Hepatocyte (in vitro differentiated cells): Measurements from ENCODE around the gene SLC35G6. TPM values are rescaled to one million over a fixed set of nuclear protein-coding genes. Genes with fewer than 3 reads are reported as not detected.

ENCODE experiments used
- DNase-seq: peaks from one replicate; pipeline ENCODE4 v3.0.0-alpha.2; 2016; ENCODE audit warnings: low spot score
- H2AFZ ChIP-seq: fragments of 200-600 bp; sonication (generic); 2 replicates; pipeline ENCODE4 v1.6.0; 2016; ENCODE audit warnings: antibody characterized with exemption, mild to moderate bottlenecking
- H3K27ac ChIP-seq: fragments of 200-600 bp; sonication (generic); 2 replicates; pipeline ENCODE4 v1.5.1; 2016; ENCODE audit warnings: mild to moderate bottlenecking
- H3K27me3 ChIP-seq: fragments of 200-600 bp; sonication (generic); 2 replicates; pipeline ENCODE4 v1.6.1; 2016
- H3K36me3 ChIP-seq: fragments of 200-600 bp; sonication (generic); replicated peaks from 2 replicates; pipeline ENCODE4 v1.5.1; 2016; ENCODE audit warnings: low read depth; ENCODE audit not compliant: insufficient read depth
- H3K4me1 ChIP-seq: fragments of 200-600 bp; sonication (generic); 2 replicates; pipeline ENCODE4 v1.5.1; 2016; ENCODE audit warnings: mild to moderate bottlenecking, moderate library complexity; ENCODE audit not compliant: insufficient read depth
- H3K4me2 ChIP-seq: fragments of 200-600 bp; sonication (generic); 2 replicates; pipeline ENCODE4 v1.6.0; 2016
- H3K4me3 ChIP-seq: fragments of 200-600 bp; sonication (generic); 2 replicates; pipeline ENCODE4 v1.5.1; 2016; ENCODE audit warnings: mild to moderate bottlenecking
- H3K79me2 ChIP-seq: fragments of 200-600 bp; sonication (generic); 2 replicates; pipeline ENCODE4 v1.6.0; 2017; ENCODE audit warnings: mild to moderate bottlenecking
- H3K9me2 ChIP-seq: fragments of 200-600 bp; sonication (generic); replicated peaks from 2 replicates; pipeline ENCODE4 v1.6.0; 2017; ENCODE audit warnings: mild to moderate bottlenecking; ENCODE audit not compliant: insufficient read depth
- H3K9me3 ChIP-seq: fragments of 200-600 bp; sonication (generic); 2 replicates; pipeline ENCODE4 v1.5.1; 2016; ENCODE audit warnings: low read depth, mild to moderate bottlenecking
- H4K20me1 ChIP-seq: fragments of 200-600 bp; sonication (generic); 2 replicates; pipeline ENCODE4 v1.6.0; 2016; ENCODE audit warnings: mild to moderate bottlenecking; ENCODE audit not compliant: insufficient read depth, poor library complexity, severe bottlenecking
- CTCF ChIP-seq: fragments of 200-600 bp; sonication (generic); IDR thresholded peaks from 2 replicates; pipeline ENCODE4 v1.5.1; 2016; ENCODE audit warnings: antibody characterized with exemption, mild to moderate bottlenecking; ENCODE audit not compliant: poor library complexity
- EZH2 ChIP-seq: fragments of 200-600 bp; sonication (generic); IDR thresholded peaks from 2 replicates; pipeline ENCODE4 v1.6.1; 2016; ENCODE audit warnings: antibody characterized with exemption, mild to moderate bottlenecking, borderline replicate concordance
- EZH2phosphoT487 ChIP-seq: fragments of 200-600 bp; sonication (generic); IDR thresholded peaks from one replicate; pipeline ENCODE4 v1.6.1; 2018; ENCODE audit warnings: antibody characterized with exemption, mild to moderate bottlenecking, low read depth, moderate library complexity; ENCODE audit not compliant: unreplicated experiment, severe bottlenecking
- WGBS: methylation state at CpG from one replicate; pipeline ENCODE4 v1.1.6; 2016; ENCODE audit warnings: low lambda C conversion rate; ENCODE audit errors: missing lambda C conversion rate; 5-methylcytosine and 5-hydroxymethylcytosine counted together
- polyA plus RNA-seq: library from polyadenylated mRNA; unstranded; fragments of >200 nt; fragmentation: Nextera tagmentation; extraction: Ambion mirVana; gene quantifications from 2 replicates; pipeline ENCODE4 v1.2.1, GENCODE V29; 2016
- total RNA-seq: library from RNA; depleted of rRNA; stranded (reverse); fragments of >200 nt; gene quantifications from 2 replicates; pipeline ENCODE4 v1.2.3, GENCODE V29; 2014

Gene SLC35G6
- total and polyA plus RNA-seq, 2 experiments from 2014 or later, result 0.30 TPM; not detected in 1

- no peak for TF ChIP-seq EZH2
- no peak for TF ChIP-seq EZH2phosphoT487
- no peak for TF ChIP-seq CTCF
- H3K4me1 ChIP-seq, result no peaks in the 10 kb centered on the region
- H3K4me2 ChIP-seq, result no peak overlapping the region
- no peaks in the 10 kb centered on the region for H3K36me3 ChIP-seq
- H2AFZ ChIP-seq, result no peak overlapping the region
- H3K27ac ChIP-seq, result no peak overlapping the region
- H4K20me1 ChIP-seq, result no peaks in the 10 kb centered on the region
- no peaks in the 10 kb centered on the region for H3K27me3 ChIP-seq
- H3K9me2 ChIP-seq, result no peaks in the 10 kb centered on the region
- peaks cover 13% of the 10 kb centered on the region for H3K9me3 ChIP-seq
- H3K4me3 ChIP-seq, result no peak overlapping the region
- H3K79me2 ChIP-seq, result no peaks in the 10 kb centered on the region
- 87% methylated on average over 6 of the region's 6 CpGs for WGBS
- no peak for DNase-seq
Measured at GRCh38 chr17:7530023-7530900, 49.0 kb downstream of the SLC35G6 start.

Other genes starting within 250 kb of the SLC35G6 start
Only the 30 nearest of the 40 such genes appear.
- gene SLC2A4, start 199.7 kb upstream of the SLC35G6 start, total RNA-seq, result 0.88 and 1.6 TPM in 2 replicates
- 0.42 and 0.89 TPM in 2 replicates for gene SLC2A4, start 199.7 kb upstream of the SLC35G6 start, polyA plus RNA-seq
- 1.4 and 1.7 TPM in 2 replicates for gene YBX2, start 186.8 kb upstream of the SLC35G6 start, total RNA-seq
- 1.3 and 3.0 TPM in 2 replicates for gene YBX2, start 186.8 kb upstream of the SLC35G6 start, polyA plus RNA-seq
- gene EIF5A, start 173.8 kb upstream of the SLC35G6 start, total RNA-seq, result 267 and 331 TPM in 2 replicates
- gene EIF5A, start 173.8 kb upstream of the SLC35G6 start, polyA plus RNA-seq, result 693 and 747 TPM in 2 replicates
- gene GPS2, start 166.1 kb upstream of the SLC35G6 start, total RNA-seq, result 34.5 and 50.3 TPM in 2 replicates
- gene GPS2, start 166.1 kb upstream of the SLC35G6 start, polyA plus RNA-seq, result 103 and 111 TPM in 2 replicates
- gene NEURL4, start 152.1 kb upstream of the SLC35G6 start, total RNA-seq, result 9.2 and 9.6 TPM in 2 replicates
- 9.5 and 13.9 TPM in 2 replicates for gene NEURL4, start 152.1 kb upstream of the SLC35G6 start, polyA plus RNA-seq
- not detected in 2 replicates for gene ACAP1, start 144.9 kb upstream of the SLC35G6 start, total RNA-seq
- 10.2 and 14.6 TPM in 2 replicates for gene ACAP1, start 144.9 kb upstream of the SLC35G6 start, polyA plus RNA-seq
- gene KCTD11, start 129.3 kb upstream of the SLC35G6 start, total RNA-seq, result 9.2 and 12.4 TPM in 2 replicates
- gene KCTD11, start 129.3 kb upstream of the SLC35G6 start, polyA plus RNA-seq, result 14.1 and 19.6 TPM in 2 replicates
- not detected in 2 replicates for gene TMEM95, start 126.3 kb upstream of the SLC35G6 start, total RNA-seq
- not detected in 2 replicates for gene TMEM95, start 126.3 kb upstream of the SLC35G6 start, polyA plus RNA-seq
- gene TNK1, start 100.4 kb upstream of the SLC35G6 start, total RNA-seq, result 8.4 and 11.4 TPM in 2 replicates
- 8.9 and 10.2 TPM in 2 replicates for gene TNK1, start 100.4 kb upstream of the SLC35G6 start, polyA plus RNA-seq
- 11.8 and 17.6 TPM in 2 replicates for gene PLSCR3, start 86.9 kb upstream of the SLC35G6 start, total RNA-seq
- gene PLSCR3, start 86.9 kb upstream of the SLC35G6 start, polyA plus RNA-seq, result 58.0 and 59.6 TPM in 2 replicates
- 109 and 118 TPM in 2 replicates for gene TMEM256, start 77.3 kb upstream of the SLC35G6 start, total RNA-seq
- 105 and 109 TPM in 2 replicates for gene TMEM256, start 77.3 kb upstream of the SLC35G6 start, polyA plus RNA-seq
- 4.1 and 7.2 TPM in 2 replicates for gene NLGN2, start 73.6 kb upstream of the SLC35G6 start, total RNA-seq
- gene NLGN2, start 73.6 kb upstream of the SLC35G6 start, polyA plus RNA-seq, result 4.3 and 6.6 TPM in 2 replicates
- not detected in 2 replicates for gene SPEM1, start 61.1 kb upstream of the SLC35G6 start, total RNA-seq
- 0.21 TPM in 1 of 2 replicates, not detected in the other for gene SPEM1, start 61.1 kb upstream of the SLC35G6 start, polyA plus RNA-seq
- gene SPEM2, start 55.8 kb upstream of the SLC35G6 start, total RNA-seq, result not detected in 2 replicates
- gene SPEM2, start 55.8 kb upstream of the SLC35G6 start, polyA plus RNA-seq, result not detected in 2 replicates
- not detected in 2 replicates for gene SPEM3, start 52.6 kb upstream of the SLC35G6 start, total RNA-seq
- gene SPEM3, start 52.6 kb upstream of the SLC35G6 start, polyA plus RNA-seq, result not detected in 2 replicates
- 12.3 and 12.5 TPM in 2 replicates for gene TMEM102, start 46.0 kb upstream of the SLC35G6 start, total RNA-seq
- 13.7 and 13.9 TPM in 2 replicates for gene TMEM102, start 46.0 kb upstream of the SLC35G6 start, polyA plus RNA-seq
- gene FGF11, start 41.9 kb upstream of the SLC35G6 start, total RNA-seq, result 1.4 and 2.7 TPM in 2 replicates
- gene FGF11, start 41.9 kb upstream of the SLC35G6 start, polyA plus RNA-seq, result 3.6 and 3.8 TPM in 2 replicates
- 10.9 and 12.4 TPM in 2 replicates for gene CHRNB1, start 36.4 kb upstream of the SLC35G6 start, total RNA-seq
- gene CHRNB1, start 36.4 kb upstream of the SLC35G6 start, polyA plus RNA-seq, result 16.9 and 17.5 TPM in 2 replicates
- 22.7 and 27.1 TPM in 2 replicates for gene ZBTB4, start 1.8 kb upstream of the SLC35G6 start, total RNA-seq
- 20.8 and 21.5 TPM in 2 replicates for gene ZBTB4, start 1.8 kb upstream of the SLC35G6 start, polyA plus RNA-seq
- 50.2 and 74.5 TPM in 2 replicates for gene POLR2A, start 2.9 kb downstream of the SLC35G6 start, total RNA-seq
- 96.3 and 98.1 TPM in 2 replicates for gene POLR2A, start 2.9 kb downstream of the SLC35G6 start, polyA plus RNA-seq
- 4.5 and 7.3 TPM in 2 replicates for gene TNFSF12, start 67.6 kb downstream of the SLC35G6 start, total RNA-seq
- 8.0 and 11.3 TPM in 2 replicates for gene TNFSF12, start 67.6 kb downstream of the SLC35G6 start, polyA plus RNA-seq
- 0.90 and 11.0 TPM in 2 replicates for gene TNFSF13, start 77.3 kb downstream of the SLC35G6 start, total RNA-seq
- 2.4 and 5.4 TPM in 2 replicates for gene TNFSF13, start 77.3 kb downstream of the SLC35G6 start, polyA plus RNA-seq
- gene SENP3, start 80.5 kb downstream of the SLC35G6 start, total RNA-seq, result 61.1 and 71.2 TPM in 2 replicates
- gene SENP3, start 80.5 kb downstream of the SLC35G6 start, polyA plus RNA-seq, result 33.7 and 35.4 TPM in 2 replicates
- gene CD68, start 98.2 kb downstream of the SLC35G6 start, total RNA-seq, result 64.0 and 75.5 TPM in 2 replicates
- 80.4 and 82.6 TPM in 2 replicates for gene CD68, start 98.2 kb downstream of the SLC35G6 start, polyA plus RNA-seq
- 201 and 234 TPM in 2 replicates for gene MPDU1, start 102.4 kb downstream of the SLC35G6 start, total RNA-seq
- 109 and 113 TPM in 2 replicates for gene MPDU1, start 102.4 kb downstream of the SLC35G6 start, polyA plus RNA-seq
- 0.13 and 0.44 TPM in 2 replicates for gene SOX15, start 108.6 kb downstream of the SLC35G6 start, total RNA-seq
- gene SOX15, start 108.6 kb downstream of the SLC35G6 start, polyA plus RNA-seq, result 0.89 and 0.95 TPM in 2 replicates
- 33.0 and 33.7 TPM in 2 replicates for gene FXR2, start 133.5 kb downstream of the SLC35G6 start, total RNA-seq
- gene FXR2, start 133.5 kb downstream of the SLC35G6 start, polyA plus RNA-seq, result 33.8 and 41.6 TPM in 2 replicates
- 114 and 130 TPM in 2 replicates for gene SAT2, start 146.4 kb downstream of the SLC35G6 start, total RNA-seq
- gene SAT2, start 146.4 kb downstream of the SLC35G6 start, polyA plus RNA-seq, result 128 and 138 TPM in 2 replicates
- gene SHBG, start 148.7 kb downstream of the SLC35G6 start, total RNA-seq, result 6.1 and 9.0 TPM in 2 replicates
- gene SHBG, start 148.7 kb downstream of the SLC35G6 start, polyA plus RNA-seq, result 5.3 and 10.0 TPM in 2 replicates
- 0.04 and 0.23 TPM in 2 replicates for gene ATP1B2, start 169.5 kb downstream of the SLC35G6 start, total RNA-seq
- 2.2 and 2.5 TPM in 2 replicates for gene ATP1B2, start 169.5 kb downstream of the SLC35G6 start, polyA plus RNA-seq